ENCODE measurements around the gene TMEM263. TPM values are rescaled to one million over a fixed set of nuclear protein-coding genes. Genes with fewer than 3 reads are reported as not detected.
A peak's percentile ranks its signal among the peaks of the same experiment; 100 is the strongest.

The TMEM263 gene
- total and polyA plus RNA-seq, 9 of the 15 experiments (the other 6 are each of a cell fraction or from before 2014, with no cell fraction given) = 12.6 to 36.7 (median 24.4) TPM

DNA sequence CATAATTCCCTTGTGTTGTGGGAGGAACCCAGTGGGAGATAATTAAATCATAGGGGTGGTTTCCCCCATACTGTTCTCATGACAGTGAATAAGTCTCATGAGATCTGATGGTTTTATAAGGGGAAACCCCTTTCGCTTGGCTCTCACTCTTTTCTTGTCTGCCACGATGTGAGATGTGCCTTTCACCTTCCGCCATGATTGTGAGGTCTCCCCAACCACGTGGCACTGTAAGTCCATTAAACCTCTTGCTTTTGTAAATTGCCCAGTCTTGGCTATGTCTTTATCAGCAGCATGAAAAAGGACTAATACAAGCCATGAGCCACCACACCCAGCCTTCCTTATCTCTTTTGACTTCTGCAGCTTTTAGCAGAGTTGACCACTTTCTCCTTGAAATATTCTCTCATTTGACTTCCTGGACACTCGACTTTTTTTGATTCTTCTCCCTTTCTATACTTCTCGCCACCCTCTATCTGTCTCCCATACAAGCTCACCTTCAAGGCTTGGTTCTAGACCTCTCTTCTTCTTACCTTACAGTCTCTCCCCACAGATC, 29.0 kb downstream of the TMEM263 start (continued):
- TF ChIP-seq, protein P1, sequence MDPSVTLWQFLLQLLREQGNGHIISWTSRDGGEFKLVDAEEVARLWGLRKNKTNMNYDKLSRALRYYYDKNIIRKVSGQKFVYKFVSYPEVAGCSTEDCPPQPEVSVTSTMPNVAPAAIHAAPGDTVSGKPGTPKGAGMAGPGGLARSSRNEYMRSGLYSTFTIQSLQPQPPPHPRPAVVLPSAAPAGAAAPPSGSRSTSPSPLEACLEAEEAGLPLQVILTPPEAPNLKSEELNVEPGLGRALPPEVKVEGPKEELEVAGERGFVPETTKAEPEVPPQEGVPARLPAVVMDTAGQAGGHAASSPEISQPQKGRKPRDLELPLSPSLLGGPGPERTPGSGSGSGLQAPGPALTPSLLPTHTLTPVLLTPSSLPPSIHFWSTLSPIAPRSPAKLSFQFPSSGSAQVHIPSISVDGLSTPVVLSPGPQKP (CRISPR knock-in tag; IDR thresholded peaks at IDR 0.05) = no peak
- TF ChIP-seq TBL1XR1 (IDR thresholded peaks at IDR 0.05; ENCODE audit: low read length in 2 of 2) = peak in 1 of 2 experiments; percentile 57; a peak in 2 of 4 replicates
- TF ChIP-seq HSF4 (CRISPR knock-in tag; IDR thresholded peaks at IDR 0.05; ENCODE audit: borderline replicate concordance) = no peak
- TF ChIP-seq SOX6 (IDR thresholded peaks at IDR 0.05) = peak; percentile 62; the same call in 1 of the 2 replicates
- TF ChIP-seq, protein P2, sequence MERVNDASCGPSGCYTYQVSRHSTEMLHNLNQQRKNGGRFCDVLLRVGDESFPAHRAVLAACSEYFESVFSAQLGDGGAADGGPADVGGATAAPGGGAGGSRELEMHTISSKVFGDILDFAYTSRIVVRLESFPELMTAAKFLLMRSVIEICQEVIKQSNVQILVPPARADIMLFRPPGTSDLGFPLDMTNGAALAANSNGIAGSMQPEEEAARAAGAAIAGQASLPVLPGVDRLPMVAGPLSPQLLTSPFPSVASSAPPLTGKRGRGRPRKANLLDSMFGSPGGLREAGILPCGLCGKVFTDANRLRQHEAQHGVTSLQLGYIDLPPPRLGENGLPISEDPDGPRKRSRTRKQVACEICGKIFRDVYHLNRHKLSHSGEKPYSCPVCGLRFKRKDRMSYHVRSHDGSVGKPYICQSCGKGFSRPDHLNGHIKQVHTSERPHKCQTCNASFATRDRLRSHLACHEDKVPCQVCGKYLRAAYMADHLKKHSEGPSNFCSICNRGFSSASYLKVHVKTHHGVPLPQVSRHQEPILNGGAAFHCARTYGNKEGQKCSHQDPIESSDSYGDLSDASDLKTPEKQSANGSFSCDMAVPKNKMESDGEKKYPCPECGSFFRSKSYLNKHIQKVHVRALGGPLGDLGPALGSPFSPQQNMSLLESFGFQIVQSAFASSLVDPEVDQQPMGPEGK (CRISPR knock-in tag; IDR thresholded peaks at IDR 0.05; ENCODE audit: borderline replicate concordance) = no peak
- no peak for TF ChIP-seq ZSCAN32 (CRISPR knock-in tag; IDR thresholded peaks at IDR 0.05)
- TF ChIP-seq, protein P3, sequence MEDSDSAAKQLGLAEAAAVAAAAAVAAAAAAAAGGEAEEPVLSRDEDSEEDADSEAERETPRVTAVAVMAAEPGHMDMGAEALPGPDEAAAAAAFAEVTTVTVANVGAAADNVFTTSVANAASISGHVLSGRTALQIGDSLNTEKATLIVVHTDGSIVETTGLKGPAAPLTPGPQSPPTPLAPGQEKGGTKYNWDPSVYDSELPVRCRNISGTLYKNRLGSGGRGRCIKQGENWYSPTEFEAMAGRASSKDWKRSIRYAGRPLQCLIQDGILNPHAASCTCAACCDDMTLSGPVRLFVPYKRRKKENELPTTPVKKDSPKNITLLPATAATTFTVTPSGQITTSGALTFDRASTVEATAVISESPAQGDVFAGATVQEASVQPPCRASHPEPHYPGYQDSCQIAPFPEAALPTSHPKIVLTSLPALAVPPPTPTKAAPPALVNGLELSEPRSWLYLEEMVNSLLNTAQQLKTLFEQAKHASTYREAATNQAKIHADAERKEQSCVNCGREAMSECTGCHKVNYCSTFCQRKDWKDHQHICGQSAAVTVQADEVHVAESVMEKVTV (CRISPR knock-in tag; IDR thresholded peaks at IDR 0.05) = no peak
- TF ChIP-seq, protein P4, sequence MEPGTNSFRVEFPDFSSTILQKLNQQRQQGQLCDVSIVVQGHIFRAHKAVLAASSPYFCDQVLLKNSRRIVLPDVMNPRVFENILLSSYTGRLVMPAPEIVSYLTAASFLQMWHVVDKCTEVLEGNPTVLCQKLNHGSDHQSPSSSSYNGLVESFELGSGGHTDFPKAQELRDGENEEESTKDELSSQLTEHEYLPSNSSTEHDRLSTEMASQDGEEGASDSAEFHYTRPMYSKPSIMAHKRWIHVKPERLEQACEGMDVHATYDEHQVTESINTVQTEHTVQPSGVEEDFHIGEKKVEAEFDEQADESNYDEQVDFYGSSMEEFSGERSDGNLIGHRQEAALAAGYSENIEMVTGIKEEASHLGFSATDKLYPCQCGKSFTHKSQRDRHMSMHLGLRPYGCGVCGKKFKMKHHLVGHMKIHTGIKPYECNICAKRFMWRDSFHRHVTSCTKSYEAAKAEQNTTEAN (CRISPR knock-in tag; IDR thresholded peaks at IDR 0.05) = no peak
- peak; percentile 77 for TF ChIP-seq TEAD4 (IDR thresholded peaks at IDR 0.05; ENCODE audit: low read length)
- no peak for TF ChIP-seq TEAD4 (CRISPR knock-in tag; IDR thresholded peaks at IDR 0.05; ENCODE audit: borderline replicate concordance)
- TF ChIP-seq, protein P5, sequence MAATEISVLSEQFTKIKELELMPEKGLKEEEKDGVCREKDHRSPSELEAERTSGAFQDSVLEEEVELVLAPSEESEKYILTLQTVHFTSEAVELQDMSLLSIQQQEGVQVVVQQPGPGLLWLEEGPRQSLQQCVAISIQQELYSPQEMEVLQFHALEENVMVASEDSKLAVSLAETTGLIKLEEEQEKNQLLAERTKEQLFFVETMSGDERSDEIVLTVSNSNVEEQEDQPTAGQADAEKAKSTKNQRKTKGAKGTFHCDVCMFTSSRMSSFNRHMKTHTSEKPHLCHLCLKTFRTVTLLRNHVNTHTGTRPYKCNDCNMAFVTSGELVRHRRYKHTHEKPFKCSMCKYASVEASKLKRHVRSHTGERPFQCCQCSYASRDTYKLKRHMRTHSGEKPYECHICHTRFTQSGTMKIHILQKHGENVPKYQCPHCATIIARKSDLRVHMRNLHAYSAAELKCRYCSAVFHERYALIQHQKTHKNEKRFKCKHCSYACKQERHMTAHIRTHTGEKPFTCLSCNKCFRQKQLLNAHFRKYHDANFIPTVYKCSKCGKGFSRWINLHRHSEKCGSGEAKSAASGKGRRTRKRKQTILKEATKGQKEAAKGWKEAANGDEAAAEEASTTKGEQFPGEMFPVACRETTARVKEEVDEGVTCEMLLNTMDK (IDR thresholded peaks at IDR 0.05; ENCODE audit: borderline replicate concordance, insufficient read depth, low read depth, low read length, poor library complexity, severe bottlenecking) = no peak
- TF ChIP-seq PHF8 (IDR thresholded peaks at IDR 0.05; ENCODE audit: borderline replicate concordance, low read length) = no peak
- TF ChIP-seq ZNF699 (CRISPR knock-in tag; IDR thresholded peaks at IDR 0.05; ENCODE audit: insufficient replicate concordance) = no peak
- TF ChIP-seq RBM17 (IDR thresholded peaks at IDR 0.05; ENCODE audit: borderline replicate concordance, low read depth, low read length) = no peak
- TF ChIP-seq, protein P6, sequence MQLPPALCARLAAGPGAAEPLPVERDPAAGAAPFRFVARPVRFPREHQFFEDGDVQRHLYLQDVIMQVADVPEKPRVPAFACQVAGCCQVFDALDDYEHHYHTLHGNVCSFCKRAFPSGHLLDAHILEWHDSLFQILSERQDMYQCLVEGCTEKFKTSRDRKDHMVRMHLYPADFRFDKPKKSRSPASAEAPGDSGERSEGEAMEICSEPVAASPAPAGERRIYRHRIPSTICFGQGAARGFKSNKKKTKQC (CRISPR knock-in tag; IDR thresholded peaks at IDR 0.05) = no peak
- TF ChIP-seq, protein P7, sequence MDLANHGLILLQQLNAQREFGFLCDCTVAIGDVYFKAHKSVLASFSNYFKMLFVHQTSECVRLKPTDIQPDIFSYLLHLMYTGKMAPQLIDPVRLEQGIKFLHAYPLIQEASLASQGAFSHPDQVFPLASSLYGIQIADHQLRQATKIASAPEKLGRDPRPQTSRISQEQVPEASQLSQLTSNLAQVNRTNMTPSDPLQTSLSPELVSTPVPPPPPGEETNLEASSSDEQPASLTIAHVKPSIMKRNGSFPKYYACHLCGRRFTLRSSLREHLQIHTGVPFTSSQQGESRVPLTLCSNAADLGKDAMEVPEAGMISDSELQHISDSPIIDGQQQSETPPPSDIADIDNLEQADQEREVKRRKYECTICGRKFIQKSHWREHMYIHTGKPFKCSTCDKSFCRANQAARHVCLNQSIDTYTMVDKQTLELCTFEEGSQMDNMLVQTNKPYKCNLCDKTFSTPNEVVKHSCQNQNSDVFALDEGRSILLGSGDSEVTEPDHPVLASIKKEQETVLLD (IDR thresholded peaks at IDR 0.05) = peak; percentile 52; the same call in 1 of the 2 replicates
- TF ChIP-seq HIVEP1 (CRISPR knock-in tag; IDR thresholded peaks at IDR 0.05) = no peak
